GM23338 (cell line): Measurements from ENCODE around the gene FNDC3B. TPM values are rescaled to one million over a fixed set of nuclear protein-coding genes. Genes with fewer than 3 reads are reported as not detected.

Experiments used
- ATAC-seq: fragments of 200-7000 bp; cut with Tn5 transposase; 3 replicates; pipeline ENCODE4 v1.9.1; 2020
- DNase-seq: peaks from one replicate; pipeline ENCODE4 v3.0.0-alpha.2; 2015; ENCODE audit warnings: low spot score
- H2AFZ ChIP-seq: fragments of 200-600 bp; sonication (generic); 2 replicates; pipeline ENCODE4 v1.8.0; 2016; ENCODE audit warnings: antibody characterized with exemption, mild to moderate bottlenecking, moderate library complexity
- H3F3A ChIP-seq: fragments of 200-600 bp; sonication (generic); replicated peaks from 2 replicates; pipeline ENCODE4 v1.8.0; 2017; ENCODE audit warnings: antibody characterized with exemption, mixed run types, low read depth
- H3K27ac ChIP-seq: fragments of 200-600 bp; sonication (generic); 2 replicates; pipeline ENCODE4 v1.6.1; 2016; ENCODE audit warnings: low read depth
- H3K27me3 ChIP-seq: fragments of 200-600 bp; sonication (generic); 2 replicates; pipeline ENCODE4 v1.8.0; 2016; ENCODE audit warnings: mild to moderate bottlenecking, mixed run types, moderate library complexity; ENCODE audit not compliant: insufficient read depth
- H3K36me3 ChIP-seq: fragments of 200-600 bp; sonication (generic); 2 replicates; pipeline ENCODE4 v1.8.0; 2016; ENCODE audit warnings: mild to moderate bottlenecking; ENCODE audit not compliant: insufficient read depth
- H3K4me1 ChIP-seq: fragments of 200-600 bp; sonication (generic); 2 replicates; pipeline ENCODE4 v1.8.0; 2016; ENCODE audit warnings: mild to moderate bottlenecking, moderate library complexity; ENCODE audit not compliant: insufficient read depth
- H3K4me2 ChIP-seq: fragments of 200-600 bp; sonication (generic); 2 replicates; pipeline ENCODE4 v1.7.1; 2017; ENCODE audit warnings: mixed run types
- H3K4me3 ChIP-seq: fragments of 200-600 bp; sonication (generic); 2 replicates; pipeline ENCODE4 v1.6.1; 2016; ENCODE audit warnings: mixed run types
- H3K79me2 ChIP-seq: fragments of 200-600 bp; sonication (generic); replicated peaks from 2 replicates; pipeline ENCODE4 v1.8.0; 2017; ENCODE audit warnings: mild to moderate bottlenecking; ENCODE audit not compliant: insufficient read depth
- H3K9me2 ChIP-seq: fragments of 200-600 bp; sonication (generic); 2 replicates; pipeline ENCODE4 v1.8.0; 2017; ENCODE audit not compliant: insufficient read depth
- H4K20me1 ChIP-seq: fragments of 200-600 bp; sonication (generic); replicated peaks from 2 replicates; pipeline ENCODE4 v1.8.0; 2017; ENCODE audit warnings: mild to moderate bottlenecking; ENCODE audit not compliant: insufficient read depth
- H3K27ac Mint-ChIP-seq: 2 replicates; pipeline ENCODE4 v1.8.0; 2020; ENCODE audit warnings: inconsistent platforms, mild to moderate bottlenecking, moderate library complexity, mixed read lengths
- H3K27me3 Mint-ChIP-seq: 3 replicates; pipeline ENCODE4 v1.8.0; 2022; ENCODE audit warnings: low read depth, mild to moderate bottlenecking, moderate library complexity, mixed read lengths, inconsistent platforms; ENCODE audit not compliant: insufficient read depth, poor library complexity
- H3K36me3 Mint-ChIP-seq: 3 replicates; pipeline ENCODE4 v1.8.0; 2021; ENCODE audit warnings: low read depth, mild to moderate bottlenecking, inconsistent platforms, moderate library complexity, mixed read lengths
- H3K4me1 Mint-ChIP-seq: 3 replicates; pipeline ENCODE4 v1.8.0; 2020; ENCODE audit warnings: mild to moderate bottlenecking, inconsistent platforms, mixed read lengths
- H3K4me3 Mint-ChIP-seq: 3 replicates; pipeline ENCODE4 v1.8.0; 2021; ENCODE audit warnings: moderate library complexity, mild to moderate bottlenecking, inconsistent platforms, mixed read lengths
- H3K9me3 Mint-ChIP-seq: 3 replicates; pipeline ENCODE4 v1.8.0; 2020; ENCODE audit warnings: moderate library complexity, mild to moderate bottlenecking, inconsistent platforms, mixed read lengths
- CREB1 ChIP-seq: fragments of 250-450 bp; sonication (Bioruptor Pico); IDR thresholded peaks from 2 replicates; pipeline ENCODE4 v1.5.0; 2020; ENCODE audit warnings: low read depth, mild to moderate bottlenecking, moderate library complexity
- EZH2 ChIP-seq: fragments of 200-600 bp; sonication (generic); IDR thresholded peaks from one replicate; pipeline ENCODE4 v1.8.0; 2017; ENCODE audit warnings: antibody characterized with exemption, mild to moderate bottlenecking, low read depth; ENCODE audit not compliant: unreplicated experiment
- EZH2phosphoT487 ChIP-seq: fragments of 200-600 bp; sonication (generic); IDR thresholded peaks from one replicate; pipeline ENCODE4 v1.8.1; 2018; ENCODE audit warnings: antibody characterized with exemption; ENCODE audit not compliant: unreplicated experiment
- JUNB ChIP-seq: IDR thresholded peaks from one replicate; pipeline ENCODE4 v1.6.1; 2016; ENCODE audit warnings: antibody characterized with exemption; ENCODE audit not compliant: unreplicated experiment
- NANOG ChIP-seq: IDR thresholded peaks from 2 replicates; pipeline ENCODE4 v1.6.1; 2016; ENCODE audit warnings: antibody characterized with exemption, borderline replicate concordance
- POLR2AphosphoS5 ChIP-seq: IDR thresholded peaks from 2 replicates; pipeline ENCODE4 v1.6.1; 2016; ENCODE audit warnings: antibody characterized with exemption, low read depth
- STAT1 ChIP-seq: IDR thresholded peaks from one replicate; pipeline ENCODE4 v1.6.1; 2016; ENCODE audit warnings: antibody characterized with exemption; ENCODE audit not compliant: unreplicated experiment
- ZNF331 ChIP-seq: fragments of 250-450 bp; sonication (Bioruptor Pico); IDR thresholded peaks from 2 replicates; pipeline ENCODE4 v1.5.0; 2020; ENCODE audit warnings: low read depth, mild to moderate bottlenecking, moderate library complexity
- polyA plus RNA-seq: library from polyadenylated mRNA; unstranded; fragments of >200 nt; fragmentation: Nextera tagmentation; extraction: Ambion mirVana; gene quantifications from 2 replicates; pipeline ENCODE4 v1.2.1, GENCODE V29; 2016
- total RNA-seq: library from RNA; depleted of rRNA; stranded (reverse); fragments of >200 nt; shearing (Covaris generic); gene quantifications from 2 replicates; pipeline ENCODE4 v1.2.3, GENCODE V29; 2014
- TF ChIP-seq, protein P1 (sequence below): fragments of 250-450 bp; sonication (Bioruptor Pico); IDR thresholded peaks from 2 replicates; pipeline ENCODE4 v1.5.0; 2020; ENCODE audit warnings: mild to moderate bottlenecking, moderate library complexity

The FNDC3B gene
- total and polyA plus RNA-seq, 2 experiments from 2014 or later = 19.1 to 55.4 TPM

DNA sequence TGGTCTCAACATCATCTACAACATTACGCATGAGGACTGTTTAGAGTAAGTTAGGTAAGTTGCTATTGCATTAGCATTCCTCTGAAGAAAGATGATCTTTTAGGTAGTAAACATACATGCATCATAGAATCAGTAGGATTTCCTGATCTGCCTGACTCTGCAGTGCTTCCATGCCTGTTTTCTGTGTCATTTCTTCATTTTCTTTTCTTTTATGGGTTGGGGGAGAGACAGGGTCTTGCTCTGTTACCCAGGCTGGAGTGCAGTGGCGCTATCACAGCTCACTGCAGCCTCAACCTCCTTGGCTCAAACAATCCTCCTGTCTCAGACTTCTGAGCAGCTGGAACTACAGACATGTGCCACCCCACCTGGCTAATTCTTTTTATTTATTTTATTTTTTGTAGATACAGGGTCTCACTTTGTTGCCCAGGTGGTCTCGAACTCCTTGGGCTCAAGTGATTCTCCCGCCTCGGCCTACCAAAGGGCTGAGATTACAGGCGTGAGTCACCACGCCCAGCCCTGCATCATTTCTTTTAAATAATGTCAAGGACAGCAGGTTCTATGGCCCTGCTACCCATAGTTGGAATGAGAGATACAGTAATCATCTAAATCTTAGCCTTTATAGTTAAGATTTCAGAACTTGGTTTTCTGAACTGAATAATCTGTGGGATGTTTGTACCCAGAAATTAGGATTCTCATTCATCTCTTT lies 224.6 kb downstream of the FNDC3B start (continued):
- TF ChIP-seq, protein P1, sequence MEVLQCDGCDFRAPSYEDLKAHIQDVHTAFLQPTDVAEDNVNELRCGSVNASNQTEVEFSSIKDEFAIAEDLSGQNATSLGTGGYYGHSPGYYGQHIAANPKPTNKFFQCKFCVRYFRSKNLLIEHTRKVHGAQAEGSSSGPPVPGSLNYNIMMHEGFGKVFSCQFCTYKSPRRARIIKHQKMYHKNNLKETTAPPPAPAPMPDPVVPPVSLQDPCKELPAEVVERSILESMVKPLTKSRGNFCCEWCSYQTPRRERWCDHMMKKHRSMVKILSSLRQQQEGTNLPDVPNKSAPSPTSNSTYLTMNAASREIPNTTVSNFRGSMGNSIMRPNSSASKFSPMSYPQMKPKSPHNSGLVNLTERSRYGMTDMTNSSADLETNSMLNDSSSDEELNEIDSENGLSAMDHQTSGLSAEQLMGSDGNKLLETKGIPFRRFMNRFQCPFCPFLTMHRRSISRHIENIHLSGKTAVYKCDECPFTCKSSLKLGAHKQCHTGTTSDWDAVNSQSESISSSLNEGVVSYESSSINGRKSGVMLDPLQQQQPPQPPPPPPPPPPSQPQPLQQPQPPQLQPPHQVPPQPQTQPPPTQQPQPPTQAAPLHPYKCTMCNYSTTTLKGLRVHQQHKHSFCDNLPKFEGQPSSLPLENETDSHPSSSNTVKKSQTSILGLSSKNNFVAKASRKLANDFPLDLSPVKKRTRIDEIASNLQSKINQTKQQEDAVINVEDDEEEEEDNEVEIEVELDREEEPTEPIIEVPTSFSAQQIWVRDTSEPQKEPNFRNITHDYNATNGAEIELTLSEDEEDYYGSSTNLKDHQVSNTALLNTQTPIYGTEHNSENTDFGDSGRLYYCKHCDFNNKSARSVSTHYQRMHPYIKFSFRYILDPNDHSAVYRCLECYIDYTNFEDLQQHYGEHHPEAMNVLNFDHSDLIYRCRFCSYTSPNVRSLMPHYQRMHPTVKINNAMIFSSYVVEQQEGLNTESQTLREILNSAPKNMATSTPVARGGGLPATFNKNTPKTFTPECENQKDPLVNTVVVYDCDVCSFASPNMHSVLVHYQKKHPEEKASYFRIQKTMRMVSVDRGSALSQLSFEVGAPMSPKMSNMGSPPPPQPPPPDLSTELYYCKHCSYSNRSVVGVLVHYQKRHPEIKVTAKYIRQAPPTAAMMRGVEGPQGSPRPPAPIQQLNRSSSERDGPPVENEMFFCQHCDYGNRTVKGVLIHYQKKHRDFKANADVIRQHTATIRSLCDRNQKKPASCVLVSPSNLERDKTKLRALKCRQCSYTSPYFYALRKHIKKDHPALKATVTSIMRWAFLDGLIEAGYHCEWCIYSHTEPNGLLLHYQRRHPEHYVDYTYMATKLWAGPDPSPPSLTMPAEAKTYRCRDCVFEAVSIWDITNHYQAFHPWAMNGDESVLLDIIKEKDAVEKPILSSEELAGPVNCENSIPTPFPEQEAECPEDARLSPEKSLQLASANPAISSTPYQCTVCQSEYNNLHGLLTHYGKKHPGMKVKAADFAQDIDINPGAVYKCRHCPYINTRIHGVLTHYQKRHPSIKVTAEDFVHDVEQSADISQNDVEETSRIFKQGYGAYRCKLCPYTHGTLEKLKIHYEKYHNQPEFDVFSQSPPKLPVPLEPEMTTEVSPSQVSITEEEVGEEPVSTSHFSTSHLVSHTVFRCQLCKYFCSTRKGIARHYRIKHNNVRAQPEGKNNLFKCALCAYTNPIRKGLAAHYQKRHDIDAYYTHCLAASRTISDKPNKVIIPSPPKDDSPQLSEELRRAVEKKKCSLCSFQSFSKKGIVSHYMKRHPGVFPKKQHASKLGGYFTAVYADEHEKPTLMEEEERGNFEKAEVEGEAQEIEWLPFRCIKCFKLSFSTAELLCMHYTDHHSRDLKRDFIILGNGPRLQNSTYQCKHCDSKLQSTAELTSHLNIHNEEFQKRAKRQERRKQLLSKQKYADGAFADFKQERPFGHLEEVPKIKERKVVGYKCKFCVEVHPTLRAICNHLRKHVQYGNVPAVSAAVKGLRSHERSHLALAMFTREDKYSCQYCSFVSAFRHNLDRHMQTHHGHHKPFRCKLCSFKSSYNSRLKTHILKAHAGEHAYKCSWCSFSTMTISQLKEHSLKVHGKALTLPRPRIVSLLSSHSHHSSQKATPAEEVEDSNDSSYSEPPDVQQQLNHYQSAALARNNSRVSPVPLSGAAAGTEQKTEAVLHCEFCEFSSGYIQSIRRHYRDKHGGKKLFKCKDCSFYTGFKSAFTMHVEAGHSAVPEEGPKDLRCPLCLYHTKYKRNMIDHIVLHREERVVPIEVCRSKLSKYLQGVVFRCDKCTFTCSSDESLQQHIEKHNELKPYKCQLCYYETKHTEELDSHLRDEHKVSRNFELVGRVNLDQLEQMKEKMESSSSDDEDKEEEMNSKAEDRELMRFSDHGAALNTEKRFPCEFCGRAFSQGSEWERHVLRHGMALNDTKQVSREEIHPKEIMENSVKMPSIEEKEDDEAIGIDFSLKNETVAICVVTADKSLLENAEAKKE (CRISPR knock-in tag) = no peak

DNA sequence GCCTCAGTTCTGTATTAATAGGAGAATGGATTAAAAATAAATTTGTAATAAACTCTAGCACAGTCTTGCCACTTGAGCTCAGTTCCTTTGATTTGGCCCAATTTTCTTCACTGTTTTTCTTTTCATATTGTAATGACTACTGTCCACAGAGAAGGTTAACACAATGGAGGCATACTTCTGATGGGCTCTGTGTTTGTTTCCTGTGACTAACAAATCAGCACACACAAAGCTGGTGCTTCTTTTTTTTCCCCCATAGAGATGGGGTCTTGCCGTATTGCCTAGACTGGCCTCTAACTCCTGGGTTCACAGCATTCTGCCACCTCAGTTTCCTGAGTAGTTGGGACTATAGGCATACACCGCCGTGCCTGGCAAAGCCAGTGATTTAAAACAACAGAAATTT lies 226.7 kb downstream of the FNDC3B start:
- Mint-ChIP-seq H3K4me1 (peaks cover 24% of the 10 kb centered on the region), H3K27me3 (peaks cover 3% of the 10 kb centered on the region), H3K4me3 (no peak overlapping the region), H3K9me3 (no peaks in the 10 kb centered on the region), H3K36me3 (peaks cover 20% of the 10 kb centered on the region), H3K27ac (no peak overlapping the region)
- Histone ChIP-seq H4K20me1 (no peaks in the 10 kb centered on the region), H2AFZ (no peak overlapping the region), H3K79me2 (peaks cover 9% of the 10 kb centered on the region), H3F3A (no peaks in the 10 kb centered on the region), H3K27me3 (no peaks in the 10 kb centered on the region), H3K9me2 (no peaks in the 10 kb centered on the region), H3K36me3 (no peaks in the 10 kb centered on the region), H3K27ac (peak overlapping the region; percentile 57; the same call in 1 of the 2 replicates), H3K4me1 (peaks cover 15% of the 10 kb centered on the region), H3K4me3 (no peak overlapping the region), H3K4me2 (no peak overlapping the region; the same call in 1 of the 2 replicates)
- ATAC-seq = peak; percentile 60
- no peak for DNase-seq
- TF ChIP-seq JUNB (no peak), POLR2AphosphoS5 (no peak), STAT1 (no peak), ZNF331 (CRISPR knock-in tag) (no peak), EZH2phosphoT487 (no peak), EZH2 (no peak), NANOG (no peak), CREB1 (CRISPR knock-in tag) (no peak)
- TF ChIP-seq, protein P1 (CRISPR knock-in tag) = no peak
